GM21529 (cell line): ENCODE data around the gene ABCE1.

ENCODE experiments used
- ATAC-seq: cut with Tn5 transposase; IDR thresholded peaks from one replicate; pipeline ENCODE4 v1.9.1; 2021; ENCODE audit not compliant: unreplicated experiment

Gene ABCE1

DNA sequence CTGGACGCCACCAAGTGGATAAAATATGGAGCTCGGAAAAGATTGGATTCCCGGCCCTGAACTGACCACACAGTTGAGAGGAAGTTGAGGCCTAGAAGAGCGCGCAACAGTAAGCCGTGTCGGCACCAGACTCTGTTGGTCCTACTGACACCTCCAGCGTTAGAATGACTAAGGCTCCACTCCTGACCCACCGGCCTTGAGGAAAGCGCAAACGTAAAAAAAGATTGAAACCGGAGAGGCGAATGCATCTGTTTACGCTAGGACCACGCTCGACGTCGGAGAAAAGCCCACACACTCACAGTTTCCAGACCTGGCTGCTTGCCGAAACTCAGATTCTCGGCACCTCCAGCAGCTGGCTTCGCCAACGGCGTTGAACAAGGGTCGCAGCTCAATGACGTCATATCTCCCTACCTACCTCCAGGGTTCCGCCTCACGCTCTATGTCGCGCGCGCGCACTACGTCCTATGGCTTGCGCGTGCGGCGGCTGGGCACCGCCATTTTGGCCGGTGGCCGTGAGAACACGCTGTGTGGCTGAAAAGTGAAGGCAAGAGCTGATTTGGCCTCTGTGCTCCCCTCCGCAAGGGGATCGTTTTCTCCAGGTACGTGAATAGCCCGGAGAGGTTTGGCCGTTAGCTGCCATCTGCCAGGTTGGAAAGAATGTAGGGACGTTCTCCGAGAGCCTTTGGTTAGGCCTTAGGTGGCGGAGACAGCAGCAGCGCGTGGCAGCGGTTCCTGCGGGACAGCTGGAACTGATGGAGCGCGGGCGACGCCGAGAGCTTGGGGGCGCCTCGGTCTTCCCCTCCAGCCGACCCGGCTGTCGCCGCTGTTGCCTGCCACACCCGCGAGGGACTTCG is at the start of gene ABCE1, which contains the start of gene ANAPC10:
ABCE1 (plus strand) TSS at position 491 of the 854 bp plus-strand sequence. CDS start 6,102 bp downstream, outside the sequence.
ANAPC10 (minus strand) TSS at position 376 of the 854 bp plus-strand sequence. CDS start 2,097 bp downstream, outside the sequence.
- ATAC-seq: peak; percentile 77

DNA sequence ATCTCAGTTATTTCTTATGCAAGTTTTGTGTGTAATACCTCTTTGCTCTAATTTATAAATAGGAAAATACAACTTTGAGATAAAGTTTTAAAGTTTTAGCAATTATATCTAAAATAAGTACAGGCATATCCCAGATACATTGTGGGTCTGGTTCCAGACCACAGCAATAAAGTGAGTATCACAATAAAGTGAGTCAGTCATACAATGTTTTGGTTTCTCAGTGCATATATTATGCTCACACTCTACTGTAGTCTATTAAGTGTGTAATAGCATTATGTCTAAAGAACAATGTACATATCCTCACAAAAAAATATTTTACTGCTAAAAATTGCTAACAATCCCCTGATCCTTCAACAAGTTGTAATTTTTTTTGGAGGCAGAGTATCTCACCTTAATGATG is 49.3 kb upstream of the ABCE1 start:
- no peak for ATAC-seq

DNA sequence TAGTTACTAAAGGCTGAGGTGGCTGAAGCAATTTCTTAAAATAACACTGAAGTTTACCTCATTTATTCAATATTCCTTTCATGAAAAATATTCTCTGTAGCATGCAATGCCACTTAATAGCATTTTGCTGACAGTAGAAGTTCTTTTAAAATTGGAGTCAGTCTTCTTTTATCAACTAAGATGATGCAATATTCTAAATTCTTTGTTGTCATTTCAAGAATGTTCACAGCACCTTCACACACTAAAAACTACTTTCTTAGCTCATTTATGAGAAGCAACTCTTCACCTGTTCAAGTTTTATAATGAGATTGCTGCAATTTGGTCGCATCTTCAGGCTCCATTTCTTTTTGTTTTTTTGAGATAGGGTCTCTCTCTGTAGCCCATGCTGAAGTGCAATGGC is 48.9 kb upstream of the ABCE1 start:
- ATAC-seq: no peak

DNA sequence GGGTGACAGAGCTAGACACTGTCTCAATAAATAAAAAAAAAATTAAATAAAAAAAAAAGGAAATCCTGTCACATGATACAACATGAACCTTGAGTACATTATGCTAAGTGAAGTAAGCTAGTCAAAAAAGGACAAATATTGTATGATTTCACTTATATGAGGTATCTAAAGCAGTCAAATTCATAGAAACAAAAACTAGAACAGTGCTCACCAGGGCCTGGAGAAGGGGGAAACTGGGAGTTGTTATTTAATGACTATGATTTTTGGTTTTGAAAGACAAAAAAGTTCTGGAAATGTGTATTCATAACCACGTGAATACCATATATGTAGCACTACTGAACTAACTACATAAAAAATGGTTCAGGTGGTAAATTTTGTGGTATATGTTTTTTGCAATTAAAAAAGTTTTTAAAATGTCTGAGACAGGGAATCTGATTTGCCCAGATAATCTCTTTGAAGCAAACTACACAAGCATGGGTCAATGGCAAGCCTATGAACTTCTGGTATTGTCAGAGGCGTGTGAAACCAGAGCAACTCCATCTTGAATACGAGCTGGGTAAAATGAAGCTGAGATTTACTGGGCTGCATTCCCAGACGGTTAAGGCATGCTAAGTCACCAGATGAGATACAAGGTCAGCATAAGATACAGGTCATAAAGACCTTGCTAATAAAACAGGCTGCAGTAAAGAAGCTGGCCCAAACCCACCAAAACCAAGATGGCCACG is 42.4 kb upstream of the ABCE1 start:
- ATAC-seq: no peak

DNA sequence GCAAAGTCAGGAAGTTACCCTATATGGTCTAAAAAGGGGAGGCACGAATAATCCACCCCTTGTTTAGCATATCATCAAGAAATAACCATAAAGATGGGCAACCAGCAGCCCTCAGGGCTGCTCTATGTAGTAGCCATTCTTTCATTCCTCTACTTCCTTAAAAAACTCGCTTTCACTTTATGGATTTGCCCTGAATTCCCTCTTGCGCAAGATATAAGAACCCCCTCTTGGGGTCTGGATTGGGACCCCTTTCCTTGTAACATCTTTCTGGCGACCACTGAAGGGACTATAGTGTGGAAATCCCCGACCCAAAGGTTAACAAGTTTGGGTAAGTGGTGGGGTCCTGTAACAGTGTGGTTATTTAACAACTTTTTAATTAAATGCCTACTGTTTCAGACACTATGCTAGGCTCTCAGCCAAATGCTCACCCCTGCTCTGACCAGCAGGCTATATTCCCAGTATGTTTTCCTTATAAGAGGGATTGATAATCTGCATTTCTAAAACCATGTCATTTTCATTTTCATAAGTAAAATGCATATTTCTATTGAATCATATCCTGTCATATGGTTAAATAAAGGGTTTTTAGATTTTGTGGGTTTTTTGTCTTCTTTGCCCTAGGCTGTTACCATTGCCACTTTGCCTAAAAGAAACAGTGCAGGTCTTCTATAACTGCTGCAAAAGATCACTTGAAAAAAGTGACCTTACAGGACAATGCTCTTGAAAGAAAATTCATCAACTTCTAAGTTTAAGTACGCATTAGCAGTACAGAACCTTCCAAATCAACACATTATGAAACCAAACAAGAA is 41.6 kb upstream of the ABCE1 start:
- ATAC-seq: no peak

DNA sequence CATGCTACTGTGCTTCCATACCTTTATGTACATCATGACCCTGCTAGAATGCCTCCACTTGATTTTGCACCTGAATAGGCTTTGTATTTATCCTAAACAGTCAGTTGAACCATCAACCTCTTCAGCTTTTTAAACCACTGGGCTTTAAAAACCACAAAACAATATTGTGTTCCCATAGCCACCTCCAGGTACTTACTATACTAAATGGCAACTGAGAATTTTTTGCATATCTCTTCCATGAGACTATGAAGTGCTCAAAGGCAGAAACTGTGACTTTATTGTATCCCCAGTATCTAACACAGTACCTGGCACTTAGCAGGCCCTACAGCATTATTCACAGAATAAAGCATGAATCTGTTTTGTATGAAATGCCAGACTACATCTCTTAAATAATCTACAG is 39.9 kb upstream of the ABCE1 start:
- ATAC-seq: no peak

DNA sequence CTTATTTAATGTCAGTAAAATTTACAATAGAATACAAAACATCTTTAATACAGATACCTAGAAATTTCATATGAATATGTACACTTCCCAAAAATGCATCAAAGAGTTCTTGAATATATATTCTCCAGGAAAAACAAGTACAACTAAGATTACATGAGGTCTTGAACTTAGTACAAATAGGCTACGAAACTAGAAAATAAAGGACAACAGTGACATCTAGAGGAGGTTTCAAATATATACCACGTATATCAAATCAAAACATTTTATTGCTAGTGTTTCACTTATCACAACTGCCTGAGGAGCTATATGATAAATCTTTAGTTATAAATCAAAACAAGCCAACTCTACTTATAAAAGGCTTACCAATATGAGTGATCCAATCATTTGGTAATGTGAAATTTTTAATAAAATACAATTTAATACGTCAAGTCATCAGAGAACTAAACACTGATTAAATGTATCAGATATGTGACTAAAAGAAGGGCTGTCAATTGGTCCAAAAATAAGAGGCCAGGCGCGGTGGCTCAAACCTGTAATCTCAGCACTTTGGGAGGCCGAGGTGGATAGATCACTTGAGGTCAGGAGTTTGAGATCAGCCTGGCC is 36.7 kb upstream of the ABCE1 start:
- peak; percentile 90 for ATAC-seq

DNA sequence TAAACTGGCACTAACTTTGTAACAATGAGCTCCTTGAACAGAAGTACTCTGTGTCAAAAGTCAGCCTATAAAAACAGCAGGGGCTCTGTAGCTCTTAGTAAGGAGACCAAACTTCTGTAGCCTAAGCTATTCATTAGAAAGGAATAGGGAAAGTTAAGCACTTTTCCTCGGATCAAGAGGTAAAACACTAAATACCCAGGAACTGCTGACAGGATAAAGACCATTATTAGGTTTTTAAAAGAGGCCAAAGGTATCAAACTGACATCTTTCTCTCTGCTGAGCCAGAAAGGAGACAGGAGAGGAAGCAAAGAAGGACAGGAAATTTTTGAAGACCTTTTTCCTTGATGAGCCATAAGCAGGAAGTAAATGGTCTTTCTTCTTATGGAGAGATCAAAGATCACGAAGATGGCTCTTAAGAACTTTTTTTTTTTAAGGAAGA is 32.0 kb upstream of the ABCE1 start:
- no peak for ATAC-seq

DNA sequence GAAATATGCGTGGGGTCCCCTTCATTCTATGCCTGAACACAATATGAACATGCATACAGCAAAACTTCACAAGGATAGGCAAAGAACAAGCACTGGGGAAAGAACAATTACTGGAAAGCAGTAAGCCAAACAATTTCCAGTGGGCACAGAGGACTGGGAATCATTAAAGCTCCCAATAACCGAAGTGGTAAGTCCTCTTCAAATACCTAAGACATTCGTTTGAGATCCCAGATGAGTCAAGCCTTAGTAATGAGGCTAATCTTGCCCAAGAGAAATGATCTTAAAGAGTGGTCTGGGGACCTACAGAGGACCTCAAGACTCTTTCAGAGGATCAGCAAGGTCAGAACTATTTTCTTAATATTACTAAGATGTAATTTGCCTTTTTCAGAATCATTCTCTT is 28.8 kb upstream of the ABCE1 start:
- no peak for ATAC-seq

DNA sequence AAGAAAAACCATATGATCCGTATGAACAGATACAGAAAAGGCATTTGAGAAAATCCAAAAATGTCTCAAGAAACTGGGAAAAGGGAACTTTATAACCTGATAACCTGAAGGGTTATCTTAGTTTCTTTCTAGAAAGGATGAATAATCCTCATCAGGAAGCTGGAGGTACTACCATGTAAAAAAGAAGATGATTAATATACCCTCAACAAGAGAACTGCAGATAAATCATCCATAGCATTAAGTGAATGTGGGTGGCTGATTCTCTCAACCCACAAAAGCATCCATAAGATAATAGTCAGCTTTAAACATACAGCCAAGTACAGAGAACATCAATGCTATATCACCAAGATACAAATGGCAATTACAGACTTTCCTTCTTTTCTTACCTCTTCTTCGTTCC is 26.6 kb upstream of the ABCE1 start:
- no peak for ATAC-seq

DNA sequence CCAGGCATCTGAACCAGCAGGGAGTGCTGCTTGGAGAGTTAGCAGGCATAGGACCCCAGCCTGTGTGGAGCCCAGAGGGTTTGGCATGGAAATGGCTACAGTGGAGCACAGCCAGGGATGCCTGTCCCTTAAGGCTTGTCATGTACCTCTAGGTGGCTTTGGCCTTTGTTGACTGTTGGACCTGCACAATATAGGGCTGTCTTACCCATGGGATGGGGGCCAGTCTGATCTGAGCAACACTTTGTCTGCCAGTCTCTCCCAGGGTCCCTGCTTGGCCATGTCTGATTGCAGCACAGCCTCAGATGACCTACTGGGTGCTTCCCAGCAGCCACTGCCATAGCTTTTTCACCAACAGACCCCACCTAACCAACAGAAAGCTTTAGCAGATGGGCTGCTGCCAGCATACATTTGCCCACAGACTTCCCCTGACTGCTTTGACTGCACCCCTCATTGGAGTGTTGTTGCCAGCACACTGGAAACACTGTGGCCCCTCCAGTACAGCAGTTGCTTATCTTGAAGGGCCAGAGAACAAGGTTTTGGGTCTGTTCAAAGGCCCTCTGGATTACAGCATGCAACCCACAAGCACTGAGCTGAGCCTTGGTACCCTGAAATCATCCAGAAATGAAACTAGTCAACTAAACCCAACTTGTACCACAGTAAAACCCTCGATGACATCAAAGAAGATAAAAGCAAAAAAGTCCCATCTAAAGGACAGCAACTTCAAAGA is 22.2 kb upstream of the ABCE1 start:
- ATAC-seq: no peak

DNA sequence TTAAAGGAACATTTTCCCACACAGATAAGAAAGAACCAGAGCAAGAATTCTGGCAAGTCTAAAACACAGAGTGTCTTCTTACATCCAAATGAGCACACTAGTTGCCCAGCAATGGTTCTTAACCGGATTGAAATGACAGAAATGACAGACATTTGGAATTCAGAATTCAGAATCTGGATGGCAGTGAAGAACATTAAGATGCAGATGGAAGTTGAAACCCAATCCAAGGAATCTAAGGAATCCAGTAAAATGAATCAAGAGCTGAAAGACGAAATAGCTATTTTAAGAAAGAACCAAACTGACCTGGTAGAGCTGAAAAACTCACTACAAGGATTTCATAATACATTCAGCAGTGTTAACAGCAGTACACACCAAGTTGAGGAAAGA is 21.6 kb upstream of the ABCE1 start:
- no peak for ATAC-seq

DNA sequence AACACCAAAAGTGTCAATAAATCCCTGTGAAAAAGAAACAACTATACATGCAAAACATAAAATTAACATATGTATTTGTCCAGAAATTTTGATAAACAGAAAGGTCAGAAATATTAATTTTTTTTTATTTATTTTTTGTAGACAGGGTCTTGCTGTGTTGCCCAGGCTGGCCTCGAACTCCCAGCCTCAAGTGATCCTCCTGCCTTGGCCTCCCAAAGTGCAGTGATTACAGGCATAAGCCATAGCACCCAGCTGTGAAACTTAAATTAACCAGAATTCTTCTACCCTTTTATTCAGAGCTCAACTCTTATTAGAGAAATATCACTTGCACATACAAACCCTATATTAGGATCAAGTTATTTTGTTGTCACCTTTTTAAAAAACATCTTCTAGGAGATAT is 16.4 kb upstream of the ABCE1 start:
- no peak for ATAC-seq

DNA sequence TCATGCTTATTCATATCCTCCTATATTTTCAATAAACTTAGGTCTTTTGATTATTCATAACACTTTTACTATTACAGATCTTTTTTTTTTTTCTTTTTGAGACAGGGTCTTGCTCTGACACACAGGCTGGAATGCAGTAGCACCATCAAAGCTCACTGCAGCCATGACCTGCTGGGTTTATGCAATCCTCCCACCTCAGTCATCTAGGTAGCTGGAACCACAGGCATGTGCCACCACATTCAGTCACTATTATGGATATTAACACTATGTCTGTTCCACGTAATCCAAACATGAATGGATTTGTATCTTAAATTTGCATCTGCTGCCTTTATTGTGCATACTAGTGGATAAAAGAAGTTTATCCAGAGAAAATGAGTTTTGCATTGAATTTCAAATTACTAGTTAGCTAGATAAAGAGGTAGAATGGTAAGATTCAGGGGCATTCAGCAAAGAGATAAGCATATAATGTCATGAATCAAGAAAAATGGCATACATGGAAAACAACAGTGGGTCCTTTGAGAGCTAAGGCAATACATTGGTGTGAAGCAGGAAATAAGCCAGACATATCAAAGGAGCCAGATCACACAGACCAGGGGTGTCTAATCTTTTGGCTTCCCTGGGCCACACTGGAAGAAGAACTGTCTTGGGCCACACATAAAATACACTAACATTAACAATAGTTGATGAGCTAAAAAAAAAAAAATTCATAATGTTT is 14.1 kb upstream of the ABCE1 start:
- no peak for ATAC-seq

DNA sequence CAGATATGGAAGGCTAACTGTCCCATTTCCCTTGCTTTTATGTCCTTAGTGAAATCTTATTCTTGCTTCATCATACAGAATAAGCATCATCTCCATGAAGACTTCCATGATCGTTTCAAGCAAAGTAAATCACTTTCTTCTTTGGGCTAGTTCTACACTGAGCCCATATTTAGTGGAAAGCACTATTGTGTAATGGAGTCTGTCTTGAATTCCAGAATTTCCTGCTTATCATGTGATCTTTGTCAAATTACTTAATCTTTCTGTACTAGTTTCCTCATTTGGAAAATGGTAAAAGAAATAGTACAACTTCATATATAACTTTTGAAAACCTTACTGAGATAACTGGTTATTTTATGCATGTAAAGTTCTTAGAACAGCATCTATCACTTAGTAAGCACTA is 7.7 kb upstream of the ABCE1 start:
- ATAC-seq: no peak

DNA sequence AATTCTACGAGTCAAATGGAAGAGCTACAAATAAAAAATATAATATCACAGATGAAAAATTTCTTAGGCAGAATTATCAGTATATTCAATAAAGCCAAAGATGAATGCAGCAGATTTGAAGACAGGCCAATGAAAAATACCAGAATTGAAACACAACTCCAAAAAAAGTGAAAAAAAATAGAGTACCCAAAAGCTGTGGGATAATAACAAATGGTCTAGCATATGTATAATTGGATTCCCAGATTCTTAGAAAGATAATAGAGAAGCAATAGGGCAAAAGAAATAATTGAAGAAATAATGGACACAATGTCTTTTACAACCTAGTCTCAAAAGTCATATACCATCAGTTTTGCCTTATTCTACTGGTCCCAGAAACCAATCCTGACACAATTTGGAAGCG is 4.5 kb upstream of the ABCE1 start:
- no peak for ATAC-seq

DNA sequence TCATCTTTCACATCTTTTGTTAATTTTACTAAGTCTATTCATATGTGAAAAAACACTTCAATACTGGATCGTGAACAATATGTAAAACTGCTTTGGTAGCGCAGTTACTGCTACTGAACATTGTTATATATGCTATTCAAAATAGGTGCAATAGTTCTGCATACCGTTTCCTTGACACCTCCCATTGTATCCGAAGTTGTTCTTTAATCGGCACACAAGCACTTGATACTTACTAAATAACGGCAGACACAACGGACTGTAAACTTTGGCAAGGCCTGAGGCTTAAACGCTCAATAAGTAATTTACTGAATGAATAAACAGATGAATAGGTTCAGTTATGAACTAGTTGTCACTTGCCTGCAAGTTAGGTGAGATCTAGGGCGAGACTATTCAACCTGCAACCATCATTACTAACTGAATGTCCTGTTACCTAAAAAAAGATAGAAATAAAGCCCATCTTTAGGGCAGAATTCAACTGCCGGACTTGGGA is 735 bp upstream of the ABCE1 start:
- peak; percentile 2 for ATAC-seq

DNA sequence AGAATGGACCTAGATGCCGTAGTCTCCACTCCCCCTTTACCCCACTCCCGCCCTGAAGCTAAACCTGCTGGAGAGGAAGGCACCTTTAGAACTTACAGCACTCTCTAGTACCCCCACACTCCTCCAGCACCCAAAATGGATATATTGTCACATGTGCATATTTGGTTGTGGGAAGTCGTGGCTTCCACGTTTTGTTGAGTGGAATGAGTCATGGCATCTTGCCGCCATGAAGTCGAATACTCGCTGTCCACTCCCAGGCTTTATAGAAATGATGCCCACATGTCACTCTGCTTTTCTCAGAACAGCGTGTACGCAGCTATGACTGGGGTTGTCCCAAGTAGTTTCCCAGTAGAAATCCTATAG is 545 bp downstream of the ABCE1 start:
- ATAC-seq: peak; percentile 22

DNA sequence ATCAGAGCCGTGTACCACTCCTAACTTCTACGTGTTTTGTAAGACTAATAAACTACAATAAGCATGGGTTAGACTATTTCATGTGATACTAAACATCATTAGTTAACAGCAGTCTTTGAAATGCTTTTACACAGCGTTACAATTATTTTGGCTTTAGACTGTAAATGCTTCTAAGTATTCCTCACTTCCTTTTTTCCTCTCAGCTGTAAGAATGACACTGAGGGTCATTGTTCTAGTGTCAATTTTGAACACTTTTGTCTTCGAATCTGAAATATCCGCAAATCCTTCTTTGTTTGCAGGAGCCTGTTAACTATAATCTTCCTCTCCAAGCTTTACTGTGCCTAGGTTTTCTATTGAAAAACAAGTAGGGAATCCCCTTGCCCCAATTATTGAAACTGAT is 1.5 kb downstream of the ABCE1 start:
- ATAC-seq: peak; percentile 18

DNA sequence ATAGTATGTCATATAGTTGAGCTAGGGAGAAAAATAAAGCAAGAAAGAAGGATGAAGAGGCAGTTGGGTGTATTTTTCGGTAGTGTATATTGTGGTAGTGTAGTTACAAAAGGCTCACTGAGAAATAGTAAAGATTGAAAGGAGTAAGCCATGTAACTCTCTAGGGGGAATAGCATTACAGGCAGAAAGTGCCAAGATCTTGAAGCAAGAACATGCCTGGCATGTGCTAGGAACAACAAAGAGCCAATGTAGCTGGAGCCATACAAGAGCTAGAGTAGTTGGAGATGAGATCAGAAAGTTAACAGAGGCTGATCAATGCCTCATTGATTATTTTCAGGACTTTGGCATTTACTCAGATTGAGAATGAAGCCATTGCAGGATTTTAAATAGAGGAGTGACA is 3.0 kb downstream of the ABCE1 start:
- no peak for ATAC-seq
